Measurements from ENCODE around the gene AARS2. TPM values are rescaled to one million over a fixed set of nuclear protein-coding genes. Genes with fewer than 3 reads are reported as not detected.

The AARS2 gene
- total and polyA plus RNA-seq, 2 of the 8 experiments (the other 6 are each of a cell fraction or from before 2014, with no cell fraction given), result 8.6 to 20.4 TPM

DNA sequence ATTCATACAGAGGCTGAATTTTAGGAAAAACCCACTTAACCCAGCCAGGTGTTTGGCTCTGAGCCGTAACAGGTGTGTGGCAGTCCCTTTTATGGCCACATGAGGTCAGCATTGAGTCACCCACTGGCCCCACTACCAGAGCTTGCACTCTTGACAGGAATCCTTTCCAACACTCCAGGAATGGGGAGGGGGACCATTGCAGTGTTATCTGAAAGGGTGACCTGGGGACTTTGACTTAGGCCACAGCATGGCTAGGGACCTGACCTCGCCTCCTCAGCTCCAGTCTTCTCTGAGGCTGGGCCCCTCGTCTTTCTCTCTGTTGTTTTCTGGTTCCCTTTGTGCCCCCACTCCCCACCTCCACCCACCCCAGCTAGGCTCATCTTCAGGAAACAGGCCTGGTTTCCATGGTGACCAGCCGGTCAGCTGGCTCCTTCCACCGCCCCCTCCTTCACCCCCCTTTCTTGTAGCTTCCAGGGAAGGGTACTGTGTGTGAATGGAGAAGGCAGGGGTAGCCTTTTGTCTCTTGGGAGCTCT lies 45.0 kb downstream of the AARS2 start (continued):
- TF ChIP-seq KDM1A (IDR thresholded peaks at IDR 0.05; ENCODE audit: borderline replicate concordance, low read length) (no peak), SRF (IDR thresholded peaks at IDR 0.05; ENCODE audit: low read depth, low read length) (peak; percentile 47; the same call in 1 of the 2 replicates), TAF1 (IDR thresholded peaks at IDR 0.05; ENCODE audit: low read depth, low read length) (no peak), ATF3 (IDR thresholded peaks at IDR 0.05; ENCODE audit: insufficient read depth, low read depth, low read length) (no peak), ASH2L (IDR thresholded peaks at IDR 0.05; ENCODE audit: low read length) (peak; percentile 52), RAD21 (IDR thresholded peaks at IDR 0.05 in 1 of 2, conservative IDR thresholded peaks at IDR 0.05 in 1 of 2; ENCODE audit: low read depth in 2 of 2, low read length in 2 of 2) (peak; percentile 97 to 98), NANOG (IDR thresholded peaks at IDR 0.05; ENCODE audit: insufficient read depth, low read depth, low read length, poor library complexity, severe bottlenecking) (no peak), POLR2A (IDR thresholded peaks at IDR 0.05; ENCODE audit: control extremely low read depth in 1 of 2, low read depth in 2 of 2, low read length in 2 of 2) (no peak), EP300 (IDR thresholded peaks at IDR 0.05; ENCODE audit: borderline replicate concordance in 1 of 2, low read depth in 2 of 2, low read length in 2 of 2) (no peak), RBBP5 (IDR thresholded peaks at IDR 0.05; ENCODE audit: borderline replicate concordance, low read depth, low read length) (no peak), JUND (IDR thresholded peaks at IDR 0.05; ENCODE audit: low read length) (no peak), HDAC6 (IDR thresholded peaks at IDR 0.05; ENCODE audit: low read depth, low read length) (no peak), CREB1 (IDR thresholded peaks at IDR 0.05) (0 out of 2 replicates have a peak, but pooled peaks have one; percentile 15), FOSL1 (IDR thresholded peaks at IDR 0.05; ENCODE audit: insufficient read depth, low read depth, low read length) (no peak), SIN3A (conservative IDR thresholded peaks at IDR 0.05 in 1 of 2, IDR thresholded peaks at IDR 0.05 in 1 of 2; ENCODE audit: low read depth in 1 of 2, low read length in 2 of 2) (peak; percentile 90 to 92; a peak in 3 of 4 replicates), SAP30 (IDR thresholded peaks at IDR 0.05; ENCODE audit: insufficient read depth, insufficient replicate concordance, low read length) (peak; percentile 42), ZNF274 (IDR thresholded peaks at IDR 0.05; ENCODE audit: borderline replicate concordance, extremely low read depth, low read length) (no peak), KDM5A (IDR thresholded peaks at IDR 0.05; ENCODE audit: low read length) (no peak)
- TF ChIP-seq, protein P1, sequence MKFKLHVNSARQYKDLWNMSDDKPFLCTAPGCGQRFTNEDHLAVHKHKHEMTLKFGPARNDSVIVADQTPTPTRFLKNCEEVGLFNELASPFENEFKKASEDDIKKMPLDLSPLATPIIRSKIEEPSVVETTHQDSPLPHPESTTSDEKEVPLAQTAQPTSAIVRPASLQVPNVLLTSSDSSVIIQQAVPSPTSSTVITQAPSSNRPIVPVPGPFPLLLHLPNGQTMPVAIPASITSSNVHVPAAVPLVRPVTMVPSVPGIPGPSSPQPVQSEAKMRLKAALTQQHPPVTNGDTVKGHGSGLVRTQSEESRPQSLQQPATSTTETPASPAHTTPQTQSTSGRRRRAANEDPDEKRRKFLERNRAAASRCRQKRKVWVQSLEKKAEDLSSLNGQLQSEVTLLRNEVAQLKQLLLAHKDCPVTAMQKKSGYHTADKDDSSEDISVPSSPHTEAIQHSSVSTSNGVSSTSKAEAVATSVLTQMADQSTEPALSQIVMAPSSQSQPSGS (IDR thresholded peaks at IDR 0.05; ENCODE audit: low read length), result no peak
- TF ChIP-seq, protein P2, sequence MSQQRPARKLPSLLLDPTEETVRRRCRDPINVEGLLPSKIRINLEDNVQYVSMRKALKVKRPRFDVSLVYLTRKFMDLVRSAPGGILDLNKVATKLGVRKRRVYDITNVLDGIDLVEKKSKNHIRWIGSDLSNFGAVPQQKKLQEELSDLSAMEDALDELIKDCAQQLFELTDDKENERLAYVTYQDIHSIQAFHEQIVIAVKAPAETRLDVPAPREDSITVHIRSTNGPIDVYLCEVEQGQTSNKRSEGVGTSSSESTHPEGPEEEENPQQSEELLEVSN (IDR thresholded peaks at IDR 0.05), result no peak
